Transverse colon (tissue), 4 donors: ENCODE measurements around the gene RASGRP2.

Source experiments
- CTCF ChIP-seq, 5 experiments: fragments of 200-600 bp in 3 of 5; fragments of 450-650 bp in 2 of 5; sonication (generic) in 3 of 5; IDR thresholded peaks; 1 replicate in 2 of 5; 2 replicates in 3 of 5; pipeline ENCODE4 v1.5.1; 2016 to 2017; ENCODE audit warnings: antibody characterized with exemption in 5 of 5, inconsistent platforms in 3 of 5, mild to moderate bottlenecking in 2 of 5, moderate library complexity in 1 of 5
- POLR2A ChIP-seq: fragments of 450-650 bp; IDR thresholded peaks from one replicate; pipeline ENCODE4 v1.6.1; 2016; ENCODE audit warnings: antibody characterized with exemption, mild to moderate bottlenecking, moderate library complexity
- POLR2AphosphoS5 ChIP-seq, 3 donors: sonication (generic); formaldehyde crosslinking; IDR thresholded peaks; one replicate each; pipeline ENCODE4 v1.6.1; 2016; ENCODE audit warnings: antibody characterized with exemption in 3 of 3

DNA sequence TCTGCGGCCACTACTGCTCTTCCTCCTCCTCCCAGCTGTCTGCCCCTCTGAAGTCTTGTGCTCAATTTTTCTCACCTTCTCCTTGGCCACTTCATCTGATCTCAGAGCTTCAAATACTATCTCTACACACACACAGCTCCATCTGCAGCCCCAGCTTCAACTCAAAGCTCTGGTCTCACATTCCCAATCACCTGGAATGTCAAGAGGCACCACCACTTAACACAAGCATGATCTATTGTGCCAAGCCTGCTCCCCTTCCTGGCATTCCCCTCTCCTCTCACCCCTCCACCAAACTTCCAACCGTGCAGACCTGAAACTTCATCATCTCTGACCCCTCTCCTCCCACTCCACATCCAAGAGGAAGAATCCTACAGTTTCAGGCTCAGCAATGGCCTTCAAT is 38.4 kb downstream of the RASGRP2 start:
- no peak for TF ChIP-seq POLR2AphosphoS5 (IDR thresholded peaks at IDR 0.05)
- no peak for TF ChIP-seq CTCF (IDR thresholded peaks at IDR 0.05)
- TF ChIP-seq POLR2A, result no peak
